ENCODE measurements around the gene NOC4L.

Gene NOC4L

GRCh38 chr12:132199101-132199500 is 54.8 kb downstream of the NOC4L start:
- no peak overlapping the region for H3K4me3 ChIP-seq (ENCODE audit: low read depth, low read length)
- TF ChIP-seq, protein P1, sequence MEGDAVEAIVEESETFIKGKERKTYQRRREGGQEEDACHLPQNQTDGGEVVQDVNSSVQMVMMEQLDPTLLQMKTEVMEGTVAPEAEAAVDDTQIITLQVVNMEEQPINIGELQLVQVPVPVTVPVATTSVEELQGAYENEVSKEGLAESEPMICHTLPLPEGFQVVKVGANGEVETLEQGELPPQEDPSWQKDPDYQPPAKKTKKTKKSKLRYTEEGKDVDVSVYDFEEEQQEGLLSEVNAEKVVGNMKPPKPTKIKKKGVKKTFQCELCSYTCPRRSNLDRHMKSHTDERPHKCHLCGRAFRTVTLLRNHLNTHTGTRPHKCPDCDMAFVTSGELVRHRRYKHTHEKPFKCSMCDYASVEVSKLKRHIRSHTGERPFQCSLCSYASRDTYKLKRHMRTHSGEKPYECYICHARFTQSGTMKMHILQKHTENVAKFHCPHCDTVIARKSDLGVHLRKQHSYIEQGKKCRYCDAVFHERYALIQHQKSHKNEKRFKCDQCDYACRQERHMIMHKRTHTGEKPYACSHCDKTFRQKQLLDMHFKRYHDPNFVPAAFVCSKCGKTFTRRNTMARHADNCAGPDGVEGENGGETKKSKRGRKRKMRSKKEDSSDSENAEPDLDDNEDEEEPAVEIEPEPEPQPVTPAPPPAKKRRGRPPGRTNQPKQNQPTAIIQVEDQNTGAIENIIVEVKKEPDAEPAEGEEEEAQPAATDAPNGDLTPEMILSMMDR (IDR thresholded peaks at IDR 0.05; ENCODE audit: borderline replicate concordance, insufficient read depth, low read depth, low read length), result no peak

DNA sequence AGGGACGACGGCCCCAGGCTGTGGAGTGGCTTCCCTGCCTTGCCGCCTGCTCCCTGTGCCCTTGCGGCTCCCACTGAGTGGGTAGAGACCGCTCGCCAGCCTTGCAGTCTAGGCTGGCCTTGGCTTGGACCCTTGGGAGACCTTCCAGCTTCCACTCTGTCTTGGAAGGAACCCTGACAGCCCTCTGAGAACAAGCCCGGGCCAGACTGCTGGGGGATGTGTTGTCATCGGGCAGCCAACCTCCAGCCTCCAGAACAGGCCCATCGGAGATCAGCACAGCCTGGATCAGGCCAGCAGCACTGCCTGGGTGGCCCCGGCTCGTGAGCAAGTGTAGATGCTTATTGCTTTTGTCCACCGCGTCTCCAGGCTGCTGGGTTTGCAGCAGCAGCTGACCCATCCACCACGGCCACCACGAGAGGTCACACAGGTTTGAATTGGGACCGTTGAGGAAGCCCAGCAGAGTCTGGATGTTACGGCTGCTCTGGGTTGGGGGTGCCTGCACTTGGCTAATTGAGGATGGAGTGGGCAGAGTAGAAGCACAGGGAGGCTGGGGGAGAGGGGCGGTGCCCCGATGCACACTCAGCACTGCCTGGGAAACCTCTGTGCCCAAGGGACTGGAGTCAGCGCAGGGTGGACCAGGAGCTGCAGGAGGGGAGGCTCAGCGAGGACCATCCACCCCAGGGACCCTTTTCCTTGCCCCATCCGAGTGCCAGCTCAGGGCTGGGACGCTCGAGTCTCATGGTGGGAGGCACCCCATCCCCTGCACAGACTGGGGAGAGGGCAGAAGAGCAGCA is 55.5 kb downstream of the NOC4L start:
- no peak overlapping the region for H3K4me3 ChIP-seq (ENCODE audit: low read depth, low read length)
- TF ChIP-seq, protein P1 (IDR thresholded peaks at IDR 0.05; ENCODE audit: borderline replicate concordance, insufficient read depth, low read depth, low read length), result no peak

- TF ChIP-seq, protein P1 (IDR thresholded peaks at IDR 0.05; ENCODE audit: borderline replicate concordance, insufficient read depth, low read depth, low read length), result no peak
- H3K4me3 ChIP-seq (ENCODE audit: low read depth, low read length), result no peak overlapping the region
These were observed 56.5 kb downstream of the NOC4L start for GRCh38 chr12:132200800-132201199.

DNA sequence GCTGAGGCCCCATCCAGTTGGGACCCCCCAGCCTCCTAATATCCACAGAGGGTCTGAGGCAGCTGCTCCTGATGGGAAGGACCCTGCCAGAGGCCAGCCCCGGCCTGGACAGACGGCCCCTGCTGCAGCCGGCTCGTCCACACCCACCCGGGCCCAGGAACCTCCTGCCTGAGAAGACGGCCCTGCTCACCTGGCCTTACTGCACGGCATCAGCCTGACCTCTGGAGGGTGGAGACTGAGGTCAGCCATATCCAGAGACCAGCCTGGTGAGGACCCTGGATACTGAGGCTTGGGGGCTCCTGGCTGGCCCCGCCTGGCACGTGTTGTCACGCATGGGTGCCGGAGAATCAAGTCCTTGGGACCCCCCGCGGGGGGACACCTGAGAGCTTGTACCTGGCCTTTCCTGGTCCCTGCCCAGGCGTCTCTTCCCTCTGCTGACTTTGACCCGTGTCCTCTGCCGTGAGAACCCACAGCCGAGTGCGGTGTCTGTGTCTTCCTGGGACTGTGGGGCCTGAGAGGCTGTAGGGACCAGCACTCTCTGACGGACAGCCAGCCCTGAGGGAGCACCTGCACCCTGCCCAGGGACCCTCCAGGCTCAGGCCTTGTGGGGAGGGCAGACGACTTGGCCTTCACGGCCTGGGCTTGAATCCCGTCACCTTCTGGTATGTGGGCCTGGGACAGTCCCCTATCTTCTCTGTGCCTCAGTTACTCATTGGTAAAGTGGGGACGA is 57.3 kb downstream of the NOC4L start:
- no peak overlapping the region for H3K4me3 ChIP-seq (ENCODE audit: low read depth, low read length)
- TF ChIP-seq, protein P1 (IDR thresholded peaks at IDR 0.05; ENCODE audit: borderline replicate concordance, insufficient read depth, low read depth, low read length), result no peak
